ENCODE data around the gene DAND5. TPM values are rescaled to one million over a fixed set of nuclear protein-coding genes. Genes with fewer than 3 reads are reported as not detected.

The DAND5 gene
- total and polyA plus RNA-seq, 12 donors = 0.71 to 14.4 (median 9.7) TPM

DNA sequence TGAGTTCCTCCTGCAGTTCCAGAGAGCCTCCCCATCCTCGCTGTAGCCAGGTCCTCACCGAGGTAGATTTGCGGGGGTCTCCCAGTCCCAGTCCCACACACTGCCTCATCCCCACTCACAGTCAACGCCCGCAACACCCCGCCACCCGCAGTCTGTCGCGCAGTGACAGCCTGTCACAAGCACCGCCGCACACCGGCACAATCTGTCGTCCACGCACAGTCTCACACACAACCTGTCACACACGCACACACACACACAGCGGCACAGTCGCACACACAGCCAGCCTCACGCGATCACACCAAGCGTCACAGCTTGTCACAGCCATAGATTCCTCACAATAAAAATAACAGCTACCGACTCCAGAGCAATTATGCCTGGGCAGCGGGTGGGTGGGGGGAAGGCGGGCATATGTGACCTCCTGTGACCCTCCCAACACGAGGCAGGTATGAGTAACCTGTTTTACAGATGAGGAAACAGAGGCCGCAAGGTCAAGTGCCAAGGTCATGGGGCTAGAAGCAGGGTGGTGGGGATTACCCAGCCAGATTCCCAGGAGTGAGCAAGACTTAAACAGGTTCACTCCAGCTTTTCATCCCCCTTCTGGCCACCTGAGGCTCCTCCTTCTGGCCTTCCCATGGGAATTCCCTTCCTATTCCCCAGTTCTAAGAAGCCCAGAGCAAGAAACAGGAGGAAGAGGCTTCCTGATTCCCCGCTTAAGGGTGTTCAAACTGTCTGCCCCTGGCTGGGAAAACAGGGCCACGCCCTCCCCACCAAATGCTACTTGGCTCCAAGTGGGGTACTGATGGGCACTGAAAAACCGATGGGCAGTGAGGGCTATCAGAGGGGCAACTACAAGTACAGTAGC is 39.8 kb downstream of the DAND5 start:
- DNase-seq = no peak
- 88% methylated on average over 28 of the region's 28 CpGs for WGBS, 2 donors
- peaks cover 0 to 8% (median 0%) of the 10 kb centered on the region in 9 donors for H3K36me3 ChIP-seq
- peak overlapping the region in 6 of 10 donors; percentile 2 to 96 (median 38) for H3K27ac ChIP-seq
- intact Hi-C loops (cut with DNase I) = no loop called here
- ATAC-seq = no peak
- H3K4me1 ChIP-seq = peaks cover 31 to 100% (median 75%) of the 10 kb centered on the region in 9 donors
- peaks cover 0 to 50% (median 0%) of the 10 kb centered on the region in 7 donors for H3K27me3 ChIP-seq
- TF ChIP-seq, protein P1, sequence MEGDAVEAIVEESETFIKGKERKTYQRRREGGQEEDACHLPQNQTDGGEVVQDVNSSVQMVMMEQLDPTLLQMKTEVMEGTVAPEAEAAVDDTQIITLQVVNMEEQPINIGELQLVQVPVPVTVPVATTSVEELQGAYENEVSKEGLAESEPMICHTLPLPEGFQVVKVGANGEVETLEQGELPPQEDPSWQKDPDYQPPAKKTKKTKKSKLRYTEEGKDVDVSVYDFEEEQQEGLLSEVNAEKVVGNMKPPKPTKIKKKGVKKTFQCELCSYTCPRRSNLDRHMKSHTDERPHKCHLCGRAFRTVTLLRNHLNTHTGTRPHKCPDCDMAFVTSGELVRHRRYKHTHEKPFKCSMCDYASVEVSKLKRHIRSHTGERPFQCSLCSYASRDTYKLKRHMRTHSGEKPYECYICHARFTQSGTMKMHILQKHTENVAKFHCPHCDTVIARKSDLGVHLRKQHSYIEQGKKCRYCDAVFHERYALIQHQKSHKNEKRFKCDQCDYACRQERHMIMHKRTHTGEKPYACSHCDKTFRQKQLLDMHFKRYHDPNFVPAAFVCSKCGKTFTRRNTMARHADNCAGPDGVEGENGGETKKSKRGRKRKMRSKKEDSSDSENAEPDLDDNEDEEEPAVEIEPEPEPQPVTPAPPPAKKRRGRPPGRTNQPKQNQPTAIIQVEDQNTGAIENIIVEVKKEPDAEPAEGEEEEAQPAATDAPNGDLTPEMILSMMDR (IDR thresholded peaks at IDR 0.05) = no peak
- H3K9me3 ChIP-seq = no peaks in the 10 kb centered on the region
- peak overlapping the region in 1 of 10 donors; percentile 8 for H3K4me3 ChIP-seq

DNA sequence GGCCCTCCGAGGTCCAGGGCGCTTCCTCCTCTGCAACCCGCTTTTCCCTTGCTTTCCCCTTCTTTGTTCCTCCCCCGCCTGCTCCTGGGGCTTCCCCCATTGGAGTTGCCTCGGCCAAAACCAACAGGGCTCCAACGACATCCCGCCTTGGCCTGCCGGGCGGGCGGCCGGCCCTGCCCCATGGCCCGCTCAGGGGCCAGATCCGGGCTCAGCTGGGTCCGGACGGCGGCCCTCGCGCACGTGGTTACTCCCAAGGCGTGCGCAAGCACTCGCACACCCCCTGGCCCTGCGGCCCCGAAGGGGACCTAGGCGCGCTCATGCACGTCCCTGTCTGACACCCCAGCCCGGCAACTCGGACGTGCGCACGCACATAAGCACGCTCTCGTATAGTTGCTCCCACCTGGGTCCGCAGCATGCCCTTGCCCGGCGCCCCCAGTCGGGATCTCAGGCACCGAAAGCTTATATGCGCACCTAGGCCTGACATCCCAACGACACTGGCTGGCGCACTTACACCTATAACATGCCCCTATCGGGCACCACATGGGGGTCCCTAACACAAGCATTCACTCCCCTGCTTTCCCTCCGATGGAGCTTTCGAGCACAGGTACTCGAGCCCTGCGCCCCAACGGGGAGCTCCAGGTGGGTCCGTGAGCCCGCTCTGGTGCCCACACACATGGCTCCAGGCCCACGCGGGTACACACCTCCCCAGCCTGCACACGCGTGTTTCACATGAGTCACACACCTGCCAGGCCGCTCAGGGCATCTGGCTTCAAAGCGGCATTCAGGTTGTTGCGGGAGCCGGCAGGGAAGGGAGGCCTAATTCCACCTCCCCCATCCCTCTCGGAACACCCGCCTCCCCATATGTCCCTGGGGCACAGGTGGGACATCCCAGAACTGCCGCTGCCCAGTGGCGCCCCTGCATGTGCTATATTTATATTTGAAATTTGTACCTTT is 40.9 kb downstream of the DAND5 start:
- ATAC-seq (peak in 7 of 8 donors; percentile 3 to 58 (median 34)), DNase-seq (peak in 1 of 2 donors; percentile 64)
- Histone ChIP-seq H3K4me1 (peaks cover 38 to 100% (median 83%) of the 10 kb centered on the region in 9 donors), H3K4me3 (peak overlapping the region in 3 of 10 donors; percentile 7 to 14 (median 8)), H3K9me3 (no peaks in the 10 kb centered on the region), H3K36me3 (peaks cover 0 to 8% (median 0%) of the 10 kb centered on the region in 9 donors), H3K27me3 (peaks cover 0 to 62% (median 0%) of the 10 kb centered on the region in 7 donors), H3K27ac (peak overlapping the region in 7 of 10 donors; percentile 2 to 96 (median 37))
- 55 to 64% methylated on average over 62 of the region's 62 CpGs for WGBS, 2 donors
- intact Hi-C loops (cut with DNase I) = no loop called here
- TF ChIP-seq, protein P1 (IDR thresholded peaks at IDR 0.05) = no peak

DNA sequence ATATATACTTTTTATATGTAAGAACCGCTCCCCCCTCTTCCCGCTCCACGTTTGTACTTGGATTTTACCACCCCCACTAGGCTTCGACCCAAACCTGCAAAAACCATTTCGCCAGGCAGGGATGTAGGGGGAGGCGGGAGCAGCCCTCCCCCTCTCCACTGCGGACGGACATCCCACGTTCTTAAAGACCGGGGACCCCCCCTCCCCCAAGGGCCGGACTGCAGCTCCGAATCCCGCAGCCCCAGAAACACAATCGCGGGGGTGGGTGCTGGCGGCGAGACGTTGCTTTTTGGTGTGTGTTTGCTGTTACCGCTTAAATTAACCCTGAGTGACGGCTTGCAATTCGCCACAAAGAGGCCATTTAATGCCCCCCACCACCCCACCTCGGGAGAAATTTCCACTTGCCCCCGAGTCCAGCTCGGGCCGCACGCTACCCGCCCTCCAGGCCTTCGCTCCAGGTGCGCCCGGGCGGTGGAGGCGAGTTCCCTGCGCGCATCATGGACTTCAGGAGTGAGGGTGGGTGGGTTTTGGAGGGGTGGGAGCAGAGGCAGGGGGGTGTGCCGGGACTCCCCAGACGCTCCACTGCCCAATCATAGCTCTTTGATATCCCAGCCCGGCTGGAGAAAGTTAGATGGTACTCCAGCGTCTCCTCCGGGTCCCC is 41.7 kb downstream of the DAND5 start:
- Histone ChIP-seq H3K27ac (peak overlapping the region in 3 of 10 donors; percentile 37 to 96 (median 80)), H3K4me3 (no peak overlapping the region), H3K9me3 (no peaks in the 10 kb centered on the region), H3K4me1 (peaks cover 41 to 100% (median 83%) of the 10 kb centered on the region in 9 donors), H3K36me3 (peaks cover 0 to 8% (median 0%) of the 10 kb centered on the region in 9 donors), H3K27me3 (peaks cover 0 to 64% (median 0%) of the 10 kb centered on the region in 7 donors)
- WGBS, 2 donors = 50 to 66% methylated on average over 38 to 39 of the region's 39 CpGs
- intact Hi-C loops (cut with DNase I) = no loop called here
- ATAC-seq (no peak), DNase-seq (no peak)
- TF ChIP-seq, protein P1 (IDR thresholded peaks at IDR 0.05) = no peak
